Stimulated activated CD4-positive, alpha-beta T cell treated with anti-CD3 and anti-CD28 coated beads, Interleukin-15, amount 100 ng/mL, for 1 hour (primary cell): Measurements from ENCODE around the gene SMIM11.
"Not testable (repeated sequence)": the region's sequence is repeated elsewhere in the genome, so short reads cannot be mapped to it uniquely, and the experiment has no call there.

Experiments used
- DNase-seq, 2 donors: peaks; one replicate each; pipeline ENCODE4 v3.0.0-alpha.2; 2020; ENCODE audit warnings: low read depth in 1 of 2, low spot score in 1 of 2

Gene SMIM11

DNA sequence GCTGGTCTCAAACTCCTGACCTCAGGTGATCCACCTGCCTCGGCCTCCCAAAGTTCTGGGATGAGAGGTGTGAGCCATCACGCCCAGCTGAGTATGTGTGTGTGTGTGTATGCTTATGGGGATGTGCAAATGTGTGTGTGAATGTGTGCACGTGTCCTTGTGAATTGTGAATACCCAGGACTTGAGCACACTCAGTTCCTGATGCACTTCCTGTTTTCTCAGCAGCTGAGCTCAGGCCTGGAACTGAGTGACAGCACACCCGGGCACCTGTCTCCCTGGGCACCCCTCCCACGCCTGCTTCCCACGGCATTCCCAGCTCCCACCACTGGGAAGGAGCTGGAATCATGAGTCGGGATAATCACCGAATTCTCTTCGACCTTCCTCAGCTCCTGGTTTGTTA is 32.0 kb downstream of the SMIM11 start:
- DNase-seq = not testable (repeated sequence)

- DNase-seq = not testable (repeated sequence)
Observed at GRCh38 chr21:34417448-34418077, 42.3 kb downstream of the SMIM11 start.

DNA sequence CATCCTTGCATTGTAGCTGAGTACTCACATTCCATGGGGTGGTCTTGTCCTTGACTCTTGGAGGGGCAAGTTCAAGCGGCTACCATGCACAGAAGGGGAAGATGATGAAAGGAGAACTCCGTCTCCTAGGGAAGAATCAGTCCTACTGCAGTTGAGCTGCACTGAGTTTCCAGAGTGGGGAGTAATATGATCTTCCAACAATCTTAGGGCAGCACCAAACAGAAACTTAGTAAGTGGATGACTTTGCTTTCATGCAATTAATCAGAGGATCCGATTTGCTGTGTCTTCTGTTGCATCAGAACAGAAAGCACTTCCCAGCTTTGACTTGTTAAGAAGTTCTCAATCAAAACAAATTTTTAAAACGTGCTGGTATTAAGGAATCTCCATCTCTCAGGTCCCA is 48.5 kb downstream of the SMIM11 start, which contains the start of gene SMIM34:
SMIM34 (minus strand) TSS at position 147 of the 400 bp plus-strand sequence; CDS start at position 35, 112 bp downstream.
- not testable (repeated sequence) for DNase-seq

GRCh38 chr21:34427339-34427738 is 52.0 kb downstream of the SMIM11 start:
- not testable (repeated sequence) for DNase-seq

DNA sequence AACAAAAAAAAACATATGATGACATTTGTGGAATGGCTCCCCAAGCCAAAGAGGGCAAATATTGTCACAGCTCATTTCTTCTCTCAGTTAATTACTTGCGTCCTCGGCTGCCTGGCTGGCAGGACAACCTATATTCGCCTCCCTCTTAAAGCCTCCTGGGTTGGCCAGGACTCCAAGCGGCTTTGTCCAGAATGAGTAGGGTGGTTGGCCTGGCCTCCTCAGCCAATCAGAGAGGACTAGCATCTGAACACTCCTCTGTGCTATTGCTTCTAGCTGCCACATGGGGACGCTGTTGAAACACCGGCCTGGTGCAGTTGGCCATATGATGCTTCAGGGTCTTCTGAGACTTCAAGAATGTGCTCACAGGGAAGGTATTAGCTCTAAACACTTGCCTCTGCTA is 53.1 kb downstream of the SMIM11 start:
- DNase-seq = not testable (repeated sequence)

DNA sequence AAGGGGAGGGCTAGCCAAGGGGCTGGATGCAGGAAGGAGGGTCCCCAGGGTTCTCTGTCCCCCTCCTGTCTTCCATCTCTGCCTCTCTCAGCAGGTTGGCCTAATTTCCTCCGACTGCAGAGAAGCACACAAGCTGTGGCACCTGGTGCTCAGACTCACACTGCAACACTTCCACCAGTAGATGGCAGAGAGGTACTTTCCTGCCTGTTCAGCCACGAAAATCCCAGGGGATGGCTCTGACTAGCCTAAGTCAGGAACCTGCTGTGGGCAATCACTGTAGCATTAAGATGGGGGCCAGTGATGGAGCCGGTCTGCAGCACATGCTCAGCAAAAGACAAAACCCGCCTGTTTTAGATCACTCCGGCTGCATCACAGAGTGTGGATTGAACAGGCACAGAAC is 54.4 kb downstream of the SMIM11 start:
- DNase-seq = not testable (repeated sequence)
